PFSK-1 (cell line): ENCODE results near the gene FAM171A1.

Source experiments
- FOXP2 ChIP-seq: optimal IDR thresholded peaks from 2 replicates; pipeline ENCODE3; 2011; ENCODE audit warnings: borderline replicate concordance, control low read depth, inconsistent platforms; ENCODE audit not compliant: insufficient read depth; ENCODE audit errors: extremely low read length, extremely low read depth
- POLR2AphosphoS5 ChIP-seq: IDR thresholded peaks from 2 replicates; pipeline ENCODE4 v1.6.1; 2012; ENCODE audit warnings: low read depth, mild to moderate bottlenecking, control low read depth, low read length, moderate library complexity
- REST ChIP-seq, 2 experiments: IDR thresholded peaks; 2 replicates each; pipeline versions ENCODE4 v1.6.1 to v1.8.0; 2011 to 2012; ENCODE audit warnings: low read depth in 2 of 2, low read length in 2 of 2, control low read depth in 1 of 2, inconsistent platforms in 1 of 2, mild to moderate bottlenecking in 1 of 2, moderate library complexity in 1 of 2; ENCODE audit not compliant: insufficient read depth in 1 of 2
- SIN3A ChIP-seq: IDR thresholded peaks from 2 replicates; pipeline ENCODE4 v1.6.1; 2012; ENCODE audit warnings: mild to moderate bottlenecking, low read length, moderate library complexity, borderline replicate concordance; ENCODE audit not compliant: insufficient read depth
- TAF1 ChIP-seq: IDR thresholded peaks from 2 replicates; pipeline ENCODE4 v1.6.1; 2012; ENCODE audit warnings: low read length, control low read depth, borderline replicate concordance; ENCODE audit not compliant: insufficient read depth

Gene FAM171A1

DNA sequence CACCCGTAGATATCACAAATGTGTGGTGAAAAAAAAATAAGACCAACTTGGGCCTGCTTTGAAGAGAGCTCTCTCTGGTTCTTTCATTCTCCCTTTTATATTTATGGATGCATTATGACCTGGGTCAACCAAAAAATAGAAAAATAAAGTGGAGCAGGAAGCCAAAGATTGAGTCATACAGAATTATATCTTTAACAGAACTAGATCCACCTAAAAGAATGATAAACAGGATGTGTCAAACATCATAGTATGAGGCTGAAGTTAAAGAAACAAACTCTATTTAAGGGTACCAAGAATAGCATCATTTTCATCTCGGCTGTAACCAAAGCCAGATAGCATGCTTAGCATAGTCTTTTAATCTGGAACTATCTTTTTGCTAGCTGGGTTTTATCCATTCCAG lies 173.8 kb downstream of the FAM171A1 start:
- TF ChIP-seq FOXP2 (no peak), TAF1 (no peak), POLR2AphosphoS5 (no peak), REST (IDR thresholded peaks at IDR 0.05; ENCODE audit: insufficient read depth in 1 of 2, low read depth in 2 of 2, low read length in 2 of 2) (no peak), SIN3A (no peak)

DNA sequence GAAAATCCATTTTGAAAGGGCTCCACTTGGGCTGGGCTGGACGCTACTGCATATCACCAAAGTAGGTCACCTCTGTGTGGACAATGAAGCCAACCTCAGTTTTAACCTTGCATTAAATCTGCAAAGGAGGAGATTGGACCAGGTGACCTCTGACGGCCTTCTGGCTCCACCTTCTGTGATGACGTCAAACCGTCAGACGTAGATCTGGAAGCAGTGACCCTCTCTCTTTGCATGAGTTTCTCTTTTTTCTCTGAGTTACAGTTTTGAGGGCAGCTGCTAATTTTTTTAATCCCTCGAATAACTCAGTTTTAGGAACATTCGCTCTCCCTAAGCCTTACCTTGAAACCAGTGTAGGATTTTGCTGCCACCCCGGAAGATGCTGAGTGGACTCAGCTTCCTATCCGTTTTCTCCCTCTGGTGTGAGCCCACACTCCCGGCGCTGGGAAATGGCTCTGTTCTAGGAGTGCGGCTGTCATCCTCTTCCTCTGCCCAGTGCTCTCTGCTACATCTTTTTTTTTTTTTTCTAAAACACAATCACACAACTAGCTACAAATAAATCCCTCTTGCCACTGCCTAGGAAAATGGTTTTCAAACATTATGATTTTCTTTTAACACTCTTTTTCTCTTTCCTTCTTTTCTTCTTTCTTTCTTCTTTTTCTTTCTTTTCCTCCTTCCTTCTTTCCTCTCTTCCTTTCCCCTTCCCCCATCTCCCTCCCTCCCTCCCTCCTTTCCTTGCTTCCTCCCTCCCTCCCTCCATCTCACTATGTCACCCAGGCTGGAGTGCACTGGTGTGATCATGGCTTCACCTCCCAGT lies 174.9 kb downstream of the FAM171A1 start:
- TF ChIP-seq POLR2AphosphoS5, result no peak
- no peak for TF ChIP-seq FOXP2
- no peak for TF ChIP-seq REST (IDR thresholded peaks at IDR 0.05; ENCODE audit: insufficient read depth in 1 of 2, low read depth in 2 of 2, low read length in 2 of 2)
- no peak for TF ChIP-seq TAF1
- no peak for TF ChIP-seq SIN3A

- TF ChIP-seq FOXP2 (no peak), TAF1 (no peak), SIN3A (no peak), POLR2AphosphoS5 (no peak), REST (IDR thresholded peaks at IDR 0.05; ENCODE audit: insufficient read depth in 1 of 2, low read depth in 2 of 2, low read length in 2 of 2) (no peak)
These were observed 181.8 kb downstream of the FAM171A1 start for GRCh38 chr10:15189133-15189885.

DNA sequence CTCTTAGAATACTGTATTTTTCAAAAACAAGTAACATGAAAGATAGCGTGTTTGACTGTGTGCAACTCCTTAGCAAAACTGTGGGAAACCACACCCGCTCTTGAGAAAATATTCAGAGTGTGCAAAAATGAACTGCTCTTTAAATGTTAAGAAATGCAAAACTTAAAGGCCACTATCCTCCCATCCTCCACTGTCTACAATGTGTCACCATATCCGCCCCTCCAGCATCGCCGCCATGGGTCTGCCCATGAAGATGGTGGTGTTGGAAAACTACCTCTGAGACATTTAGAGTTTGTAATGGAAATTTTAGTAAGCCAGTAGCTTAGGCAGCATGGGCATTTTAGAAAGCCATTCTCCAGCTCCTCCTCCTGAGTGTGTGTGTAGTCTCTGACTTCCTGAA lies 182.5 kb downstream of the FAM171A1 start:
- TF ChIP-seq POLR2AphosphoS5, result no peak
- no peak for TF ChIP-seq SIN3A
- TF ChIP-seq TAF1, result no peak
- TF ChIP-seq FOXP2, result no peak
- no peak for TF ChIP-seq REST (IDR thresholded peaks at IDR 0.05; ENCODE audit: insufficient read depth in 1 of 2, low read depth in 2 of 2, low read length in 2 of 2)
